ENCODE results near the gene GLI3.

- TF ChIP-seq CTCF (IDR thresholded peaks at IDR 0.05), result no peak
- TF ChIP-seq ZFX (IDR thresholded peaks at IDR 0.05; ENCODE audit: borderline replicate concordance), result no peak
Measured at GRCh38 chr7:42219447-42219846, 17.6 kb downstream of the GLI3 start.

All from 22Rv1 (cell line).